Stomach (tissue), 4 donors: ENCODE data around the gene CELA3A.

Experiments used
- CTCF ChIP-seq, 7 experiments: fragments of 450-650 bp in 4 of 7; fragments of 200-600 bp in 3 of 7; sonication (generic) in 3 of 7; IDR thresholded peaks; one replicate each; pipeline ENCODE4 v1.5.1; 2016 to 2019; ENCODE audit warnings: antibody characterized with exemption in 7 of 7, control low read depth in 2 of 7, mild to moderate bottlenecking in 1 of 7
- EP300 ChIP-seq: sonication (generic); formaldehyde crosslinking; IDR thresholded peaks from one replicate; pipeline ENCODE4 v1.6.1; 2017; ENCODE audit warnings: antibody characterized with exemption
- POLR2AphosphoS5 ChIP-seq, 3 donors: sonication (generic); formaldehyde crosslinking; IDR thresholded peaks; one replicate each; pipeline ENCODE4 v1.6.1; 2016; ENCODE audit warnings: antibody characterized with exemption in 3 of 3

GRCh38 chr1:22039594-22040285 lies 38.3 kb downstream of the CELA3A start:
- TF ChIP-seq EP300 (no peak), CTCF (IDR thresholded peaks at IDR 0.05) (no peak), POLR2AphosphoS5 (IDR thresholded peaks at IDR 0.05) (peak in 1 of 3 donors; percentile 50)
